SK-N-SH (cell line): ENCODE measurements around the gene ZNF91. TPM values are rescaled to one million over a fixed set of nuclear protein-coding genes. Genes with fewer than 3 reads are reported as not detected.
A peak's percentile ranks its signal among the peaks of the same experiment; 100 is the strongest.

Experiments used
- CTCF ChIA-PET: fragments of 300-600, 350-600 bp; formaldehyde crosslinking; extraction: SDS; loops from one replicate; lab custom pipeline; 2021; lab: Yijun Ruan, JAX
- POLR2A ChIA-PET: fragments of 350-600 bp; sonication (Branson Sonifier 250); formaldehyde crosslinking; extraction: SDS; loops from one replicate; lab custom pipeline; 2020; ENCODE audit warnings: antibody characterized with exemption, inconsistent platforms; lab: Yijun Ruan, JAX
- DNase-seq: peaks from one replicate; pipeline ENCODE4 v3.0.0; 2012
- H2AFZ ChIP-seq: fragments of 200-600 bp; sonication (generic); 2 replicates; pipeline ENCODE4 v1.8.1; 2016; ENCODE audit warnings: antibody characterized with exemption, mild to moderate bottlenecking, low read depth
- H3F3A ChIP-seq: fragments of 200-600 bp; sonication (generic); replicated peaks from 2 replicates; pipeline ENCODE3; 2016; ENCODE audit warnings: antibody characterized with exemption, mild to moderate bottlenecking; ENCODE audit not compliant: insufficient read depth
- H3K27ac ChIP-seq, 2 experiments: fragments of 200-500 bp in 1 of 2; fragments of 200-600 bp in 1 of 2; sonication (Bioruptor generic) in 1 of 2; sonication (generic), shearing (Covaris generic) in 1 of 2; 2 replicates each; pipeline versions ENCODE4 v1.5.1 to v1.6.1; 2014 to 2016; ENCODE audit warnings: low read depth in 2 of 2, inconsistent platforms in 1 of 2, low read length in 1 of 2, mild to moderate bottlenecking in 1 of 2, mixed read lengths in 1 of 2
- H3K27me3 ChIP-seq: fragments of 200-600 bp; sonication (generic), shearing (Covaris generic); 2 replicates; pipeline ENCODE4 v1.6.1; 2016; ENCODE audit warnings: mixed run types; ENCODE audit not compliant: insufficient read depth
- H3K36me3 ChIP-seq, 2 experiments: fragments of 200-500 bp in 1 of 2; fragments of 200-600 bp in 1 of 2; sonication (Bioruptor generic) in 1 of 2; sonication (generic) in 1 of 2; replicated peaks in 1 of 2; 2 replicates each; pipeline versions ENCODE3 to v1.5.1; 2014 to 2016; ENCODE audit warnings: low read length in 1 of 2, mild to moderate bottlenecking in 1 of 2; ENCODE audit not compliant: insufficient read depth in 2 of 2, control insufficient read depth in 1 of 2
- H3K4me1 ChIP-seq, 2 experiments: fragments of 200-500 bp in 1 of 2; fragments of 200-600 bp in 1 of 2; sonication (Bioruptor generic) in 1 of 2; sonication (generic), shearing (Covaris generic) in 1 of 2; 2 replicates each; pipeline versions ENCODE4 v1.5.1 to v1.6.1; 2014 to 2016; ENCODE audit warnings: low read depth in 1 of 2, low read length in 1 of 2, mixed run types in 1 of 2; ENCODE audit not compliant: insufficient read depth in 2 of 2, control insufficient read depth in 1 of 2
- H3K4me2 ChIP-seq: fragments of 200-600 bp; sonication (generic), shearing (Covaris generic); 2 replicates; pipeline ENCODE4 v1.6.1; 2017; ENCODE audit warnings: mixed run types
- H3K4me3 ChIP-seq, 2 experiments: fragments of 200-500 bp in 1 of 2; fragments of 200-600 bp in 1 of 2; sonication (Bioruptor generic) in 1 of 2; sonication (generic), shearing (Covaris generic) in 1 of 2; 2 replicates each; pipeline versions ENCODE4 v1.5.1 to v1.8.1; 2014 to 2016; ENCODE audit warnings: low read depth in 2 of 2, inconsistent platforms in 1 of 2, low read length in 1 of 2, mild to moderate bottlenecking in 1 of 2, mixed read lengths in 1 of 2, moderate library complexity in 1 of 2
- H3K79me2 ChIP-seq: fragments of 200-600 bp; sonication (generic); 2 replicates; pipeline ENCODE4 v1.8.1; 2017; ENCODE audit warnings: mild to moderate bottlenecking; ENCODE audit not compliant: insufficient read depth
- H3K9ac ChIP-seq: fragments of 200-600 bp; sonication (generic); 2 replicates; pipeline ENCODE4 v1.6.1; 2017; ENCODE audit warnings: mixed run types
- H3K9me2 ChIP-seq: fragments of 200-600 bp; sonication (generic); 2 replicates; pipeline ENCODE4 v1.6.1; 2017; ENCODE audit warnings: mixed run types
- H3K9me3 ChIP-seq: fragments of 200-600 bp; sonication (generic); 2 replicates; pipeline ENCODE4 v1.6.1; 2017; ENCODE audit warnings: mixed run types, mild to moderate bottlenecking, moderate library complexity
- H4K20me1 ChIP-seq: fragments of 200-600 bp; sonication (generic); 2 replicates; pipeline ENCODE4 v1.6.1; 2017; ENCODE audit warnings: mild to moderate bottlenecking, mixed run types; ENCODE audit not compliant: insufficient read depth
- CHD2 ChIP-seq: fragments of 150-350 bp; IDR thresholded peaks from 2 replicates; pipeline ENCODE4 v1.6.1; 2018; ENCODE audit warnings: low read length; ENCODE audit not compliant: partially characterized antibody
- EZH2phosphoT487 ChIP-seq: fragments of 200-600 bp; sonication (generic); IDR thresholded peaks from 2 replicates; pipeline ENCODE4 v1.6.1; 2017; ENCODE audit warnings: low read depth, mixed run types, mild to moderate bottlenecking, antibody characterized with exemption, moderate library complexity, borderline replicate concordance
- FOXJ3 ChIP-seq: sonication (generic); formaldehyde crosslinking; IDR thresholded peaks from 2 replicates; pipeline ENCODE4 v1.5.1; 2020; ENCODE audit warnings: mild to moderate bottlenecking, missing genetic modification reagents
- FOXM1 ChIP-seq: IDR thresholded peaks from 2 replicates; pipeline ENCODE4 v1.4.0; 2012; ENCODE audit warnings: low read depth, mild to moderate bottlenecking
- PBX3 ChIP-seq: IDR thresholded peaks from 2 replicates; pipeline ENCODE4; 2012
- RCOR1 ChIP-seq: fragments of 150-350 bp; IDR thresholded peaks from 2 replicates; pipeline ENCODE4 v1.6.1; 2017; ENCODE audit warnings: antibody characterized with exemption, low read length
- WGBS: methylation state at CpG from one replicate; pipeline ENCODE4 v1.1.6; 2017; ENCODE audit warnings: low lambda C conversion rate; 5-methylcytosine and 5-hydroxymethylcytosine counted together
- polyA plus RNA-seq, 3 experiments: library from polyadenylated mRNA; depleted of rRNA; stranded (reverse); fragments of >200 nt; gene quantifications; 2 replicates each; pipeline ENCODE4 v1.2.3, GENCODE V29; 2012
- TF ChIP-seq, protein P1 (sequence below): IDR thresholded peaks from 2 replicates; pipeline ENCODE4 v1.6.1; 2012; ENCODE audit warnings: mild to moderate bottlenecking, low read depth, low read length, moderate library complexity
- TF ChIP-seq, protein P2 (sequence below): fragments of 200-600 bp; sonication (generic); IDR thresholded peaks from 2 replicates; pipeline ENCODE4 v1.6.1; 2017; ENCODE audit warnings: antibody characterized with exemption, mild to moderate bottlenecking, moderate library complexity
- TF ChIP-seq, protein P3 (sequence below): IDR thresholded peaks from 2 replicates; pipeline ENCODE4 v1.4.0; 2012; ENCODE audit warnings: low read depth

The ZNF91 gene
- polyA plus RNA-seq, 1 of the 3 experiments (the other 2 are of a cell fraction): 11.8 TPM

GRCh38 chr19:23437901-23438300 is 42.6 kb upstream of the ZNF91 start:
- H3K4me1 ChIP-seq: no peaks in the 10 kb centered on the region
- POLR2A ChIA-PET: no interaction called here
- no peaks in the 10 kb centered on the region for H3K27me3 ChIP-seq
- CTCF ChIA-PET: interaction anchor here (1.6 kb wide), 1 partner anchor 20 kb away, joined by 5 read pairs; no protein-coding TSS in a partner anchor
- no peak overlapping the region for H3K9ac ChIP-seq
- H2AFZ ChIP-seq: no peak overlapping the region
- no peaks in the 10 kb centered on the region for H4K20me1 ChIP-seq
- DNase-seq: no peak
- no peak overlapping the region for H3K4me2 ChIP-seq
- peaks cover 3% of the 10 kb centered on the region; the same call in 1 of the 2 replicates for H3K9me3 ChIP-seq
- TF ChIP-seq RCOR1: no peak
- TF ChIP-seq PBX3: no peak
- TF ChIP-seq FOXM1: no peak
- no peak for TF ChIP-seq FOXJ3 (CRISPR knock-in tag)
- TF ChIP-seq, all 33 proteins: peak for 0
- 20% methylated on average over 4 of the region's 4 CpGs for WGBS
- Histone ChIP-seq H3K79me2 (no peaks in the 10 kb centered on the region), H3K4me3 (no peak overlapping the region), H3K36me3 (no peaks in the 10 kb centered on the region), H3K27ac (no peak overlapping the region), H3F3A (no peaks in the 10 kb centered on the region), H3K9me2 (no peaks in the 10 kb centered on the region)

- Histone ChIP-seq H3K9me3 (peaks cover 3% of the 10 kb centered on the region; the same call in 1 of the 2 replicates), H4K20me1 (no peaks in the 10 kb centered on the region), H3K4me2 (no peak overlapping the region), H3F3A (no peaks in the 10 kb centered on the region), H3K4me3 (no peak overlapping the region), H3K4me1 (no peaks in the 10 kb centered on the region), H3K36me3 (no peaks in the 10 kb centered on the region), H3K27ac (no peak overlapping the region), H3K79me2 (no peaks in the 10 kb centered on the region), H2AFZ (no peak overlapping the region), H3K9me2 (no peaks in the 10 kb centered on the region), H3K27me3 (no peaks in the 10 kb centered on the region), H3K9ac (no peak overlapping the region)
- WGBS: 0% methylated on average over 4 of the region's 4 CpGs
- POLR2A ChIA-PET: no interaction called here
- no peak for DNase-seq
- TF ChIP-seq, protein P1, sequence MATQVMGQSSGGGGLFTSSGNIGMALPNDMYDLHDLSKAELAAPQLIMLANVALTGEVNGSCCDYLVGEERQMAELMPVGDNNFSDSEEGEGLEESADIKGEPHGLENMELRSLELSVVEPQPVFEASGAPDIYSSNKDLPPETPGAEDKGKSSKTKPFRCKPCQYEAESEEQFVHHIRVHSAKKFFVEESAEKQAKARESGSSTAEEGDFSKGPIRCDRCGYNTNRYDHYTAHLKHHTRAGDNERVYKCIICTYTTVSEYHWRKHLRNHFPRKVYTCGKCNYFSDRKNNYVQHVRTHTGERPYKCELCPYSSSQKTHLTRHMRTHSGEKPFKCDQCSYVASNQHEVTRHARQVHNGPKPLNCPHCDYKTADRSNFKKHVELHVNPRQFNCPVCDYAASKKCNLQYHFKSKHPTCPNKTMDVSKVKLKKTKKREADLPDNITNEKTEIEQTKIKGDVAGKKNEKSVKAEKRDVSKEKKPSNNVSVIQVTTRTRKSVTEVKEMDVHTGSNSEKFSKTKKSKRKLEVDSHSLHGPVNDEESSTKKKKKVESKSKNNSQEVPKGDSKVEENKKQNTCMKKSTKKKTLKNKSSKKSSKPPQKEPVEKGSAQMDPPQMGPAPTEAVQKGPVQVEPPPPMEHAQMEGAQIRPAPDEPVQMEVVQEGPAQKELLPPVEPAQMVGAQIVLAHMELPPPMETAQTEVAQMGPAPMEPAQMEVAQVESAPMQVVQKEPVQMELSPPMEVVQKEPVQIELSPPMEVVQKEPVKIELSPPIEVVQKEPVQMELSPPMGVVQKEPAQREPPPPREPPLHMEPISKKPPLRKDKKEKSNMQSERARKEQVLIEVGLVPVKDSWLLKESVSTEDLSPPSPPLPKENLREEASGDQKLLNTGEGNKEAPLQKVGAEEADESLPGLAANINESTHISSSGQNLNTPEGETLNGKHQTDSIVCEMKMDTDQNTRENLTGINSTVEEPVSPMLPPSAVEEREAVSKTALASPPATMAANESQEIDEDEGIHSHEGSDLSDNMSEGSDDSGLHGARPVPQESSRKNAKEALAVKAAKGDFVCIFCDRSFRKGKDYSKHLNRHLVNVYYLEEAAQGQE: no peak
- TF ChIP-seq, protein P2, sequence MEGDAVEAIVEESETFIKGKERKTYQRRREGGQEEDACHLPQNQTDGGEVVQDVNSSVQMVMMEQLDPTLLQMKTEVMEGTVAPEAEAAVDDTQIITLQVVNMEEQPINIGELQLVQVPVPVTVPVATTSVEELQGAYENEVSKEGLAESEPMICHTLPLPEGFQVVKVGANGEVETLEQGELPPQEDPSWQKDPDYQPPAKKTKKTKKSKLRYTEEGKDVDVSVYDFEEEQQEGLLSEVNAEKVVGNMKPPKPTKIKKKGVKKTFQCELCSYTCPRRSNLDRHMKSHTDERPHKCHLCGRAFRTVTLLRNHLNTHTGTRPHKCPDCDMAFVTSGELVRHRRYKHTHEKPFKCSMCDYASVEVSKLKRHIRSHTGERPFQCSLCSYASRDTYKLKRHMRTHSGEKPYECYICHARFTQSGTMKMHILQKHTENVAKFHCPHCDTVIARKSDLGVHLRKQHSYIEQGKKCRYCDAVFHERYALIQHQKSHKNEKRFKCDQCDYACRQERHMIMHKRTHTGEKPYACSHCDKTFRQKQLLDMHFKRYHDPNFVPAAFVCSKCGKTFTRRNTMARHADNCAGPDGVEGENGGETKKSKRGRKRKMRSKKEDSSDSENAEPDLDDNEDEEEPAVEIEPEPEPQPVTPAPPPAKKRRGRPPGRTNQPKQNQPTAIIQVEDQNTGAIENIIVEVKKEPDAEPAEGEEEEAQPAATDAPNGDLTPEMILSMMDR: peak; percentile 35; the same call in 1 of the 2 replicates
- TF ChIP-seq CHD2 (no peak), EZH2phosphoT487 (no peak), RCOR1 (no peak)
- TF ChIP-seq, protein P3, sequence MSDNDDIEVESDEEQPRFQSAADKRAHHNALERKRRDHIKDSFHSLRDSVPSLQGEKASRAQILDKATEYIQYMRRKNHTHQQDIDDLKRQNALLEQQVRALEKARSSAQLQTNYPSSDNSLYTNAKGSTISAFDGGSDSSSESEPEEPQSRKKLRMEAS: no peak
- CTCF ChIA-PET: interaction anchor here (1.6 kb wide), 1 partner anchor 19 kb away, joined by 5 read pairs; no protein-coding TSS in a partner anchor
These were observed 41.7 kb upstream of the ZNF91 start for GRCh38 chr19:23436944-23437343.
